Transverse colon (tissue), 4 donors: ENCODE results near the gene KDM5C. TPM values are rescaled to one million over a fixed set of nuclear protein-coding genes. Genes with fewer than 3 reads are reported as not detected.

Experiments
- DNase-seq: peaks from one replicate; pipeline ENCODE4 v3.0.0-alpha.2; 2019
- H3K27ac ChIP-seq, 4 donors: fragments of 200-600 bp; sonication (generic); 2 replicates each; pipeline ENCODE4 v1.5.1; 2016 to 2018; ENCODE audit warnings: inconsistent platforms in 4 of 4
- H3K27me3 ChIP-seq: fragments of 200-600 bp; sonication (generic); 2 replicates; pipeline ENCODE4 v1.5.1; 2017; ENCODE audit warnings: inconsistent platforms
- H3K36me3 ChIP-seq, 4 donors: fragments of 200-600 bp; sonication (generic); 2 replicates each; pipeline ENCODE4 v1.5.1; 2017 to 2019; ENCODE audit warnings: inconsistent platforms in 4 of 4
- H3K4me1 ChIP-seq, 4 donors: fragments of 200-600 bp; sonication (generic); 2 replicates each; pipeline ENCODE4 v1.5.1; 2017 to 2020; ENCODE audit warnings: inconsistent platforms in 4 of 4
- H3K4me3 ChIP-seq, 4 donors: fragments of 200-600 bp; sonication (generic); 1 replicate in 1 of 4; 2 replicates in 3 of 4; pipeline versions ENCODE4 v1.5.1 to v1.6.1; 2017 to 2019; ENCODE audit warnings: inconsistent platforms in 4 of 4
- H3K9me3 ChIP-seq, 2 donors: fragments of 200-600 bp; sonication (generic); 2 replicates each; pipeline ENCODE4 v1.5.1; 2017 to 2019; ENCODE audit warnings: inconsistent platforms in 2 of 2
- CTCF ChIP-seq, 5 experiments: fragments of 200-600 bp in 3 of 5; fragments of 450-650 bp in 2 of 5; sonication (generic) in 3 of 5; IDR thresholded peaks; 1 replicate in 2 of 5; 2 replicates in 3 of 5; pipeline ENCODE4 v1.5.1; 2016 to 2017; ENCODE audit warnings: antibody characterized with exemption in 5 of 5, inconsistent platforms in 3 of 5, mild to moderate bottlenecking in 2 of 5, moderate library complexity in 1 of 5
- EP300 ChIP-seq: sonication (generic); formaldehyde crosslinking; IDR thresholded peaks from one replicate; pipeline ENCODE4 v1.6.1; 2017; ENCODE audit warnings: antibody characterized with exemption, low read depth
- POLR2A ChIP-seq: fragments of 450-650 bp; IDR thresholded peaks from one replicate; pipeline ENCODE4 v1.6.1; 2016; ENCODE audit warnings: antibody characterized with exemption, mild to moderate bottlenecking, moderate library complexity
- POLR2AphosphoS5 ChIP-seq, 3 donors: sonication (generic); formaldehyde crosslinking; IDR thresholded peaks; one replicate each; pipeline ENCODE4 v1.6.1; 2016; ENCODE audit warnings: antibody characterized with exemption in 3 of 3
- whole genome bisulfite sequencing, 2 donors: methylation state at CpG; one replicate each; pipeline ENCODE4 v1.1.5; 2018; ENCODE audit warnings: low coverage in 1 of 2; 5-methylcytosine and 5-hydroxymethylcytosine counted together
- in situ Hi-C, 4 donors: fragments of 200-750 bp; cut with MboI; loops; one replicate each; pipeline versions ENCODE4 v1.15.0 to v1.15.1; 2017; ENCODE audit warnings: low sequenced_read_pairs in 3 of 4, low pct_ligation_motif_present in 1 of 4, low pct_unique_long_range_greater_than_20kb in 1 of 4
- intact Hi-C: fragments of 100-400 bp; cut with DNase I; formaldehyde crosslinking; loops from one replicate; pipeline ENCODE4 v1.15.1; 2023; ENCODE audit warnings: low total_unique reads
- total RNA-seq, 4 donors: library from RNA; depleted of rRNA; stranded (reverse); fragments of >200 nt; gene quantifications; one replicate each; pipeline ENCODE4 v1.1.0, GENCODE V29; 2016

Gene KDM5C
- total RNA-seq, 4 donors from 2014 or later: 68.4 to 387 (median 124) TPM

GRCh38 chrX:53233536-53233935 is 8.5 kb upstream of the KDM5C start:
- no peak for DNase-seq
- 62% methylated on average over 9 of the region's 9 CpGs; no CpG with 5 or more reads in 1 of the 2 donors for WGBS, 2 donors
- no peaks in the 10 kb centered on the region for H3K4me1 ChIP-seq
- no peaks in the 10 kb centered on the region for H3K36me3 ChIP-seq
- intact Hi-C loops: no loop called here
- no peak overlapping the region for H3K4me3 ChIP-seq
- in situ Hi-C loops: no loop called here
- H3K27ac ChIP-seq: no peak overlapping the region
- H3K9me3 ChIP-seq: no peaks in the 10 kb centered on the region
- H3K27me3 ChIP-seq: no peaks in the 10 kb centered on the region
- TF ChIP-seq POLR2AphosphoS5 (IDR thresholded peaks at IDR 0.05) (no peak), CTCF (IDR thresholded peaks at IDR 0.05) (no peak), POLR2A (no peak), EP300 (no peak)

DNA sequence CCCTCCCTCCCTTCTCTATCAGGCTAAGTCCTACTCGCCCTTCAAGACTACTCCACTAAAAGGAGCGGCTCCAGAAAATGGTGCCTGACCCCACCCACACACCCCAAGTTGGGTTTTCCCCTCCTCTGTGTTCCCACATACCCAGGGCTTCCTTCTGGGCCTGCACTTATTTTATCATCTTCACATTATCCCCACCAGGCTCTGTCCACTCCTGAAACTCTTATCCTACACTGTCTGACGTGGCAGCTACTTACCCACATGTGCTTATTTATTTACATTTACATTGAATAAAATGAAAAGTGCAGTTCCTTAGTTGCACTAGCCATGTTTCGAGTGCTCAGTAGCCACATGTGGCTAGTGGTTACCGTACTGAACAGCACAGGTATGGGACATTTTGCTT is 5.1 kb upstream of the KDM5C start:
- Histone ChIP-seq H3K27me3 (no peaks in the 10 kb centered on the region), H3K9me3 (no peaks in the 10 kb centered on the region), H3K4me1 (peaks cover 0 to 5% (median 0%) of the 10 kb centered on the region in 4 donors), H3K4me3 (no peak overlapping the region), H3K27ac (no peak overlapping the region), H3K36me3 (no peaks in the 10 kb centered on the region)
- intact Hi-C loops: no loop called here
- 69 to 77% methylated on average over 2 to 5 of the region's 5 CpGs for WGBS, 2 donors
- no peak for DNase-seq
- in situ Hi-C loops: no loop called here
- no peak for TF ChIP-seq POLR2A
- no peak for TF ChIP-seq POLR2AphosphoS5 (IDR thresholded peaks at IDR 0.05)
- no peak for TF ChIP-seq EP300
- TF ChIP-seq CTCF (IDR thresholded peaks at IDR 0.05): no peak

DNA sequence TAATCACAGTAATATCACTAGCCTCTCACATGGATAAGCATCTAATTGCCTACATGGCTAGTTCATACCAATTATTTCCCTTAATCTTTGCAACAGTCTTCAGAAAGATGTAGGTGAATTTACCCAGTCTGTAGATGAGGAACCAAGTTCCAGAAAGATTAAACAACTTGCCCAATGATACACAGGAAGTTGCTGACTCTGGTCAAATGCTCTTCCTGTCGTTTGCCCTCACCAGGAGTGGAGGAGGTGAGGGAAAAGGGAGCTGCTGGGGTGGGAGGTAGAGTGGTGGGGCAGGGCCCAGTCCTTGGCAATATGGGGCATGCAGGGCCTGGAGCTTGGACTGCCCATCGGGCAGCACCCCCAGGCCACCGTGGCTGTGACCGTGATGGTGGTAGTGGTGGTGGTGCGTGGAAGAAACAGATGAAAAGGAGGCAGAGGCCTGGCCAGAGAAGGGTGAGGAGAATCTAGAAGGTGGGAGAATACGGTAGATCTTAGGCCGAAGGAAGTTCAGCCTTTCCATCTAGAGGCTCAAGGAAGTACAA is 2.3 kb upstream of the KDM5C start:
- Histone ChIP-seq H3K4me1 (peaks cover 15 to 22% (median 16%) of the 10 kb centered on the region in 4 donors), H3K27ac (no peak overlapping the region), H3K36me3 (no peaks in the 10 kb centered on the region), H3K27me3 (no peaks in the 10 kb centered on the region), H3K4me3 (no peak overlapping the region), H3K9me3 (no peaks in the 10 kb centered on the region)
- in situ Hi-C loops: no loop called here
- WGBS, 2 donors: 83% methylated on average over 7 of the region's 7 CpGs; no CpG with 5 or more reads in 1 of the 2 donors
- TF ChIP-seq EP300 (no peak), POLR2A (no peak), CTCF (IDR thresholded peaks at IDR 0.05) (no peak), POLR2AphosphoS5 (IDR thresholded peaks at IDR 0.05) (no peak)
- intact Hi-C loops: no loop called here
- no peak for DNase-seq

DNA sequence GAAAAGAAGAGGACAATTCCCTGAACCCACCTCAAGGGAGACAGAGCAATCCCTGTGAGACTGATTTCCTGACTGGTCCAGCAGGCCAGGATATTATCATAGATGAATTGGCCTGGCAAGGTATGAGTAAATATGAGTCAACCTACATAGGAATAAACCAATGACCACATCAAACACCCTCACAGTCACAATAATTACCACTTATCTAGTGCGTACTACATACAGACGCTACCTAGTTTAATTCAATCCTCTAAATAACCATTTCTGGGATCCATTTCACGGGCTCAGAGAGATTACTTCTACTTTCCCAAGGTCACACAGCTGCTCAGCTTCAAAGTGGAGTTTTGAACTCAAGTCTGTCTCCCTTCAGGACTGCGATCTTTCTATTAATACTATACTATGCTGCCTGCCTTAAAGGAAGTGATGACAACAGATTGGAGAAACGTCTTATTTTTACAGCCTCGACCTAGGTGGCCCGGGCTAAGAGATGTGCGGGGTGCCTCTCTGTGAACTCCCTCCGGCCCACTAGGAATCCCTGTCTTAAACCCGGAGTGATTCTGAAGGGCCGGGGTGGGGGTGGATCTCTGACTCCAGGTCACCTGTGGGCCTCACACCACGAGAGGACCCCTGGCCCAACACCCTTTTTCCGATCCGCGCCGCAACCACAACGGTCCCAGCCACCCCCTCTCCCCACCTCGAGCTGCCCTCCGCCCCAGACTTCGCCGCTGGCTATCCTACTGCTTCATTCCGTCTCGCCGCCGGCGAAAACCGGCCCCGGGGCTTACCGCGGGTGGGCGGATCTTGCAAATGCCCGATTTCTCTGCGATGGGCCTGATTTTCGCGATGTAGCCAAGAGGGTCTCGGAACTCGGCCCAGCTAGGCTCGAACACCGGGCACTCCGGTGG is 800 bp downstream of the KDM5C start:
- intact Hi-C loops (no loop called here), in situ Hi-C loops (no loop called here)
- WGBS, 2 donors: 1% methylated on average over 40 of the region's 40 CpGs; no CpG with 5 or more reads in 1 of the 2 donors
- H3K27me3 ChIP-seq: no peaks in the 10 kb centered on the region
- H3K36me3 ChIP-seq: no peaks in the 10 kb centered on the region
- H3K4me1 ChIP-seq: peaks cover 16 to 31% (median 23%) of the 10 kb centered on the region in 4 donors
- peak; percentile 22 for DNase-seq
- peak overlapping the region; percentile 76 to 98 (median 83) for H3K4me3 ChIP-seq
- H3K9me3 ChIP-seq: no peaks in the 10 kb centered on the region
- H3K27ac ChIP-seq: peak overlapping the region; percentile 85 to 92 (median 88)
- TF ChIP-seq POLR2A: peak; percentile 27
- TF ChIP-seq POLR2AphosphoS5 (IDR thresholded peaks at IDR 0.05): peak in 2 of 3 donors; percentile 41 to 74
- TF ChIP-seq EP300: no peak
- TF ChIP-seq CTCF (IDR thresholded peaks at IDR 0.05): no peak
